ENCODE data around the gene HMHB1. TPM values are rescaled to one million over a fixed set of nuclear protein-coding genes. Genes with fewer than 3 reads are reported as not detected.

HMHB1 gene
- total RNA-seq, 1 donor from 2014 or later, result not detected

- Mint-ChIP-seq H3K27ac (no peak overlapping the region), H3K4me1 (ENCODE audit: unreplicated experiment) (peaks cover 22% of the 10 kb centered on the region), H3K9me3 (peaks cover 8% of the 10 kb centered on the region), H3K27me3 (peaks cover 2% of the 10 kb centered on the region), H3K36me3 (no peaks in the 10 kb centered on the region), H3K4me3 (no peak overlapping the region)
- TF ChIP-seq CTCF (conservative IDR thresholded peaks at IDR 0.05), result no peak
- no peak for DNase-seq (ENCODE audit: extremely low spot score, unreplicated experiment)
These were observed 40.8 kb upstream of the HMHB1 start for GRCh38 chr5:143771189-143771588.

- peaks cover 22% of the 10 kb centered on the region for H3K4me1 Mint-ChIP-seq (ENCODE audit: unreplicated experiment)
- no peaks in the 10 kb centered on the region for H3K27me3 Mint-ChIP-seq
- TF ChIP-seq CTCF (conservative IDR thresholded peaks at IDR 0.05), result no peak
- peaks cover 8% of the 10 kb centered on the region for H3K9me3 Mint-ChIP-seq
- H3K4me3 Mint-ChIP-seq, result no peak overlapping the region
- no peak overlapping the region for H3K27ac Mint-ChIP-seq
- no peaks in the 10 kb centered on the region for H3K36me3 Mint-ChIP-seq
- no peak for DNase-seq (ENCODE audit: extremely low spot score, unreplicated experiment)
These were observed 40.4 kb upstream of the HMHB1 start for GRCh38 chr5:143771602-143772001.

GRCh38 chr5:143772621-143773020 is 39.3 kb upstream of the HMHB1 start:
- Mint-ChIP-seq H3K9me3 (peaks cover 8% of the 10 kb centered on the region), H3K27ac (peak overlapping the region; percentile 78), H3K27me3 (no peaks in the 10 kb centered on the region), H3K36me3 (no peaks in the 10 kb centered on the region), H3K4me3 (no peak overlapping the region), H3K4me1 (ENCODE audit: unreplicated experiment) (peaks cover 22% of the 10 kb centered on the region)
- TF ChIP-seq CTCF (conservative IDR thresholded peaks at IDR 0.05), result no peak
- no peak for DNase-seq (ENCODE audit: extremely low spot score, unreplicated experiment)

GRCh38 chr5:143775258-143775657 is 36.7 kb upstream of the HMHB1 start:
- Mint-ChIP-seq H3K27me3 (no peaks in the 10 kb centered on the region), H3K36me3 (no peaks in the 10 kb centered on the region), H3K9me3 (peaks cover 8% of the 10 kb centered on the region), H3K27ac (no peak overlapping the region), H3K4me3 (no peak overlapping the region), H3K4me1 (ENCODE audit: unreplicated experiment) (peaks cover 17% of the 10 kb centered on the region)
- no peak for TF ChIP-seq CTCF (conservative IDR thresholded peaks at IDR 0.05)
- no peak for DNase-seq (ENCODE audit: extremely low spot score, unreplicated experiment)

GRCh38 chr5:143776951-143777350 is 35.0 kb upstream of the HMHB1 start:
- H3K27me3 Mint-ChIP-seq, result no peaks in the 10 kb centered on the region
- no peak overlapping the region for H3K27ac Mint-ChIP-seq
- no peak overlapping the region for H3K4me3 Mint-ChIP-seq
- peaks cover 12% of the 10 kb centered on the region for H3K4me1 Mint-ChIP-seq (ENCODE audit: unreplicated experiment)
- TF ChIP-seq CTCF (conservative IDR thresholded peaks at IDR 0.05), result no peak
- H3K36me3 Mint-ChIP-seq, result no peaks in the 10 kb centered on the region
- no peak for DNase-seq (ENCODE audit: extremely low spot score, unreplicated experiment)
- peaks cover 5% of the 10 kb centered on the region for H3K9me3 Mint-ChIP-seq

- Mint-ChIP-seq H3K9me3 (peaks cover 5% of the 10 kb centered on the region), H3K4me3 (no peak overlapping the region), H3K27me3 (no peaks in the 10 kb centered on the region), H3K36me3 (no peaks in the 10 kb centered on the region), H3K27ac (no peak overlapping the region), H3K4me1 (ENCODE audit: unreplicated experiment) (peaks cover 18% of the 10 kb centered on the region)
- TF ChIP-seq CTCF (conservative IDR thresholded peaks at IDR 0.05), result no peak
- DNase-seq (ENCODE audit: extremely low spot score, unreplicated experiment), result no peak
These were observed 32.5 kb upstream of the HMHB1 start for GRCh38 chr5:143779506-143779905.

All from type B pancreatic cell (in vitro differentiated cells).